HFF-Myc (cell line): ENCODE data around the gene ARID5B.
"Not testable (repeated sequence)": the region's sequence is repeated elsewhere in the genome, so short reads cannot be mapped to it uniquely, and the experiment has no call there.

Experiments used
- DNase-seq: peaks from one replicate; pipeline ENCODE4 v3.0.0-alpha.2; 2011; ENCODE audit warnings: low read depth; ENCODE audit errors: extremely low read depth
- H3K4me3 ChIP-seq: replicated peaks from 2 replicates; pipeline ENCODE4 v1.5.1; 2011; ENCODE audit warnings: low read depth, mild to moderate bottlenecking, control low read depth, low read length
- TF ChIP-seq, protein P1 (sequence below): IDR thresholded peaks from 2 replicates; pipeline ENCODE4 v1.5.1; 2012; ENCODE audit warnings: mild to moderate bottlenecking, low read depth, low read length, control low read depth; ENCODE audit errors: missing control alignments

Gene ARID5B

DNA sequence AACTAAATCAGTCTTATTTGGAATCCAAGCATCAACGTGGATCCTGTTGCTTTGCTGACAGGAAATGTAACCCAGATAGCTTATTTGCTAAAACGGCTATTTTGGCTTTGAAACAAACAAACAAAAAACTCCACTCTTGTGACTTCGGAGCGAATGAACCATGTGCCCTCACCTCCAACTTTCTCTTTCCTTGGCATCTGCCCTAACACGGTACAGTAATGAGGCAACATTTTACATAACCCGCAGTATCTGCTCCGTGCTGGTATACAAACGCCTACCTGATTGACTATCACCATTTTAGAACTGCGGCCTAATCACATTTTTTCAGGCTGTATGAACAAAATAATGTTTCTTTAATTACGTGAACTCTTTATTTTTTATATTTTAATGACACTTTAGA is 37.5 kb upstream of the ARID5B start:
- DNase-seq, result no peak
- TF ChIP-seq, protein P1, sequence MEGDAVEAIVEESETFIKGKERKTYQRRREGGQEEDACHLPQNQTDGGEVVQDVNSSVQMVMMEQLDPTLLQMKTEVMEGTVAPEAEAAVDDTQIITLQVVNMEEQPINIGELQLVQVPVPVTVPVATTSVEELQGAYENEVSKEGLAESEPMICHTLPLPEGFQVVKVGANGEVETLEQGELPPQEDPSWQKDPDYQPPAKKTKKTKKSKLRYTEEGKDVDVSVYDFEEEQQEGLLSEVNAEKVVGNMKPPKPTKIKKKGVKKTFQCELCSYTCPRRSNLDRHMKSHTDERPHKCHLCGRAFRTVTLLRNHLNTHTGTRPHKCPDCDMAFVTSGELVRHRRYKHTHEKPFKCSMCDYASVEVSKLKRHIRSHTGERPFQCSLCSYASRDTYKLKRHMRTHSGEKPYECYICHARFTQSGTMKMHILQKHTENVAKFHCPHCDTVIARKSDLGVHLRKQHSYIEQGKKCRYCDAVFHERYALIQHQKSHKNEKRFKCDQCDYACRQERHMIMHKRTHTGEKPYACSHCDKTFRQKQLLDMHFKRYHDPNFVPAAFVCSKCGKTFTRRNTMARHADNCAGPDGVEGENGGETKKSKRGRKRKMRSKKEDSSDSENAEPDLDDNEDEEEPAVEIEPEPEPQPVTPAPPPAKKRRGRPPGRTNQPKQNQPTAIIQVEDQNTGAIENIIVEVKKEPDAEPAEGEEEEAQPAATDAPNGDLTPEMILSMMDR, result no peak

DNA sequence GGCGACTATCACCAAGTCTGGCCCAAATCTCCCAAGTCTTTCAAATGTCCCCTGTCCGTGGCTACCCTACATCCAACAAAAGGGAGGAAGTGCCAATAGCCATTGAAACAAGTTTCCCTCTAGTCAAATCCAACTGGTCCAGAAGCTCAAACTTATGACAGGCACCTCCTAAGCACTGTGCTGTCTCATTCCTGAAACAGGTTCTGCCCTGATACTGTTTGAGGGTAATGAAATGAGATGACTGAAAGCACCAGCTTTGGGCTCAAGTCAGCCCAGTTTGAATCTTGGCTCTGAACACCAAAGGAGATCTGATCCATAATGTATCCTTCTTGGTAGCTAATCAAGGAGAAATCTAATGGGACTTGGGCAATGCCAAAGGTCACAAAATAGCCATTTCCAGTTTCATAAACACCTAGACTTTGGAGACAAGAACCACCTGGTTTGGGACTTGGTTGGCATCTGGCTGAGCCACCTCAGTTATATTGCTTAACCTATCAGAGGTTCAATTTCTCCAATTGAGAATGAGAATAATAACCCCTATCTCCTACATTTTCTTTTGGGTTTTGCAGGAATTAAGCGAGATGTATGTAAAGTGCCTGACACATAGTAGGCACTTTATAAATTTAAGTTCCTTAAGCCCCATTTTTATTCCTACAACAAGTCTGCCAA is 34.7 kb upstream of the ARID5B start:
- DNase-seq, result no peak
- no peak overlapping the region for H3K4me3 ChIP-seq
- TF ChIP-seq, protein P1, result no peak

More for the DNA sequence above, 37.5 kb upstream of the ARID5B start:
- H3K4me3 ChIP-seq, result no peak overlapping the region

DNA sequence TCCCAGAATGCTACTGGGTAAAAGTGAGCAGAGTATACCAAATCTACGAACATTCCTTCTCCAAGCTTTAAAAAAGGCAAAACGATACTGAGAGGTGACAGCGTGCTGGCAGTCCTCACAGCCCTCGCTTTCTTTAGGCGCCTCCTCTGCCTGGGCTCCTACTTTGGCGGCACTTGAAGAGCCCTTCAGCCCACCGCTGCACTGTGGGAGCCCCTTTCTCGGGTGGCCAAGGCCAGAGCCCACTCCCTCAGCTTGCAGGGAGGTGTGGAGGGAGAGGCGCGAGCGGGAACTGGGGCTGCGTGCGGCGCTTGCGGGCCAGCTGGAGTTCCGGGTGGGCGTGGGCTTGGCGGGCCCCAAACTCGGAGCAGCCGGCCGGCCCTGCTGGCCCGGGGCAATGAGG is 34.1 kb upstream of the ARID5B start:
- DNase-seq, H3K4me3 ChIP-seq: not testable (repeated sequence)

DNA sequence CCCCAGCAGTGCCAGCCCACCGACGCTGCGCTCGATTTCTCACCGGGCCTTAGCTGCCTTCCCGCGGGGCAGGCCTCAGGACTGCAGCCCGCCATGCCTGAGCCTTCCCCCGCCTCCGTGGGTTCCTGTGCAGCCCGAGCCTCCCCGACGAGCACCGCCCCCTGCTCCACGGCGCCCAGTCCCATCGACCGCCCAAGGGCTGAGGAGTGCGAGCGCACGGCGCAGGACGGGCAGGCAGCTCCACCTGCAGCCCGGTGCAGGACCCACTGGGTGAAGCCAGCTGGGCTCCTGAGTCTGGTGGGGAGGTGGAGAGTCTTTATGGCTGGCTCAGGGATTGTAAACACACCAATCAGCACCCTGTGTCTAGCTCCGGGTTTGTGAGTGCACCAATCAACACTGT is 33.7 kb upstream of the ARID5B start:
- DNase-seq, H3K4me3 ChIP-seq: not testable (repeated sequence)

DNA sequence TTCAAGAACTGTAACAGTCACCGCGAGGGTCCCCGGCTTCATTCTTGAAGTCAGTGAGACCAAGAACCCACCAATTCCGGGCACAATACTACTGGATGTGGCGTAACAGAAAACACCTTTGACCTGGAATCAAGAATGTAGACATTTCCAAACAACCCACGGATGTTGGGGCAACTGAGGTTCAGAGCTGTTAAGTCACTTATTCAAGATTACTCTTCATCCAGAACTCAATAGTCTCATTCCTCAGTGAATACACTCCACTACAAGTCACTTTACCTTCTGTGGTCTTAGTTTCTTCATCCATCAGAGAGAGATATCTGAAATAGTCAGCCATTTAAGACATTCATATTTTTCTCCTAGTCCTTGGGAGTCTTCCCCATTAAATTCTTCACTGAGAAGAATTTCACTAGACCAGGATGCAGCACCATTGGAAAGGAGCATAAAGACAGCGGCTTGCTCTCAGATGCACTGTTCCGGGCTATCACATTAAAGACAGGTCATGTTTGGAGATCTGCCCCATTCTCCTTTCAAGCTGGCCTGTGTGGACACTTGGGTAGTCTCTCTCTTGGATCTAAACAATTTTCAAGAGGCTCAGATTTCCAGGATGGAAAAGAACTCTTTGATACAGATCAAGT is 32.3 kb upstream of the ARID5B start:
- DNase-seq, result no peak
- TF ChIP-seq, protein P1, result no peak
- H3K4me3 ChIP-seq, result no peak overlapping the region

DNA sequence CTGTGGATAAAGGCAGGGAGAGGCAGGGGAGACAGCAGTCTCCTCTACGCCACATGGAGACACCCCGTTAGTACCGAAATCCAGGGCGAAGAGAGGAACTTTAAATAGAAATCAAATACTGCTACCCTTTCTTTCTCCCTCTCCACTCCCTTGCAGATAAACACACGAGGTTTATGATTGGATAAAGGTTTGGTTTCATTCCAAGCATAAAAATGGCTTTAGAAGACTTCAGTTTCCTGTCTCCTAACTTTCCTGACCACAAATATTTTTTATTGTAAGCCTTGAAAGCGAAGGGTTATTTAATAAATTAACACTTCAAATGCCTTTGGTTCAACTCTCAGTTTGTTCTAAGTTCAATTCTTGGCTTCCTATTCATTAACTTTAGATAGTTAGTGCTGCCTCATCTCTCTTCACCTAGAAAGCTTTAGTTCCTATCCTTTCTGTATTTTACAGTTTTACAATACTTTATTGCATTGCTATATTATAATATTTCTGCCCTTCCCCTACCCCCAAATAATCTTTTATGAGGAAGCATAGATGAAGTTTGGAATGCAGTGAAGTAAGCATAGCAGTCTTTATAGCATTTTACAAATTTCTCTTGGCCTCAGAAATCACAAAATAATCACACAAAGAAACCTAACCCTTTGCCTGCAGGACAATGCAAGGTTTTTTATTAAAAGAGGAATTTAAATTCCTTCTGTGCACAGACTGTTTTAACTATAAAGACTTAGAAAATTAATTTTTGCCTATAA is 31.5 kb upstream of the ARID5B start:
- TF ChIP-seq, protein P1, result no peak
- DNase-seq, result peak; percentile 37
- no peak overlapping the region for H3K4me3 ChIP-seq

DNA sequence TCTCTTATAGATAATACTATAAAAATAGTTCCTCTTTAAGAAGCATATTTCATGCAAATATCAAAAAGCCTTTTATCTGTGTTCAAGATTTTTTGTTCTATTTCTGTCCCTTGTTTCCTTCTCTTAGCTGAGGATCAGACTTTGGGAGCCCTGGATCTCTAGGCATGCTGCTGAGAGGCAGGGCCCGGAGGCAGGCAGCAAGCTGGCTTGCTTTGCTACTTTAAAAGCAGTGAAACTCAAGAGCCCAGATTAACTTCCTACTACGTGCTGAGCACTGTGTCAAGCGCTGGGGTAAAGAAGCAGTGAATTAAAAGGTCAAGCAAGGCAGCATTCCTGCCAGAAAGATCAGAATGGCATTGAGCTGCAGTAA is 31.0 kb upstream of the ARID5B start:
- DNase-seq, result no peak
- no peak overlapping the region for H3K4me3 ChIP-seq
- TF ChIP-seq, protein P1, result no peak

DNA sequence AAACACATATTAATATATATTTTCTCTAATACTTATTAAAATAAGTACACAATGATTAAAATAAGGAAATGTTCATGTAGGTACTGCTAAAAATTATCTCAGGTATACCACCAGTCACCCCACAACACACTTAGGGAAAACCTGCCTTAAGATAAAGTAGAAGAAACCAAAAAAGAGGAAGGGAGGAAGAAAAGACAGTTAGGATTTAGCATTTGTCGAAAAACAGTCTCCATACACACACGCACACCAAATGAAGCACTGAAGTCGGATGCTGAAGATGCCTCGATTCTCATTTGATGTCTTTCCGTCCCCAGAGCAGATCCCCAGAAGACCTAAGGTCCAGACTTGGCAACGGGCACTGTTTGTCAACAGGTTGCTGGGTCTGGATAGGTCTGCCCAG is 30.0 kb upstream of the ARID5B start:
- TF ChIP-seq, protein P1, result no peak
- no peak for DNase-seq

More for the DNA sequence above, 30.0 kb upstream of the ARID5B start:
- no peak overlapping the region for H3K4me3 ChIP-seq
